ENCODE data around the gene SARS2. TPM values are rescaled to one million over a fixed set of nuclear protein-coding genes. Genes with fewer than 3 reads are reported as not detected.
A peak's percentile ranks its signal among the peaks of the same experiment; 100 is the strongest.
"Not testable (repeated sequence)": the region's sequence is repeated elsewhere in the genome, so short reads cannot be mapped to it uniquely, and the experiment has no call there.

SARS2 gene
- total RNA-seq, 1 donor from 2014 or later = 45.8 TPM

DNA sequence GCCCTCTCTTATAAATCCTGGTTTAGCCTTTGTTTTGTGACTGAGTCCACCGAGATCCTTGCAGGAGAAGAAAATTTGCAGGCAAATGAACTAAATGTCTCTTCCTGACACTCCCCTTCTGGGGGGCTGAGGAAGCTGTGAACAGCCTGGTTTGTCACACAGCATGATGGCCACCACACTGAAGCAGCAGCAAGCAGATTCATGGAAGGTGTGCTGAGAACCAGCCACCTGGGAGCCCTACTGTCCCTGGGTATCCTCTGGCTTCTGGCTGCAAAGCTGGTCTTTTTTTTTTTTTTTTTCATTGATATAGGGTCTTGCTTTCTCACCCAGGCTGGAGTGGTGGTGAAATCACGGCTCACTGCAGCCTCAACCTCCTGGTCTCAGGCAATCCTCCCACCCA is 11.4 kb upstream of the SARS2 start:
- no peak overlapping the region for H3K9ac ChIP-seq
- H3K27ac ChIP-seq = no peak overlapping the region
- no peaks in the 10 kb centered on the region for H3K9me3 ChIP-seq (ENCODE audit: low read depth)
- H2AFZ ChIP-seq (replicated peaks) = no peak overlapping the region
- H3K27ac Mint-ChIP-seq = no peak overlapping the region
- H3K79me2 ChIP-seq (ENCODE audit: low read depth) = no peaks in the 10 kb centered on the region
- no peaks in the 10 kb centered on the region for H3K27me3 ChIP-seq
- no peak for TF ChIP-seq EZH2phosphoT487 (IDR thresholded peaks at IDR 0.05)
- TF ChIP-seq EZH2 (IDR thresholded peaks at IDR 0.05) = no peak
- TF ChIP-seq, protein P1, sequence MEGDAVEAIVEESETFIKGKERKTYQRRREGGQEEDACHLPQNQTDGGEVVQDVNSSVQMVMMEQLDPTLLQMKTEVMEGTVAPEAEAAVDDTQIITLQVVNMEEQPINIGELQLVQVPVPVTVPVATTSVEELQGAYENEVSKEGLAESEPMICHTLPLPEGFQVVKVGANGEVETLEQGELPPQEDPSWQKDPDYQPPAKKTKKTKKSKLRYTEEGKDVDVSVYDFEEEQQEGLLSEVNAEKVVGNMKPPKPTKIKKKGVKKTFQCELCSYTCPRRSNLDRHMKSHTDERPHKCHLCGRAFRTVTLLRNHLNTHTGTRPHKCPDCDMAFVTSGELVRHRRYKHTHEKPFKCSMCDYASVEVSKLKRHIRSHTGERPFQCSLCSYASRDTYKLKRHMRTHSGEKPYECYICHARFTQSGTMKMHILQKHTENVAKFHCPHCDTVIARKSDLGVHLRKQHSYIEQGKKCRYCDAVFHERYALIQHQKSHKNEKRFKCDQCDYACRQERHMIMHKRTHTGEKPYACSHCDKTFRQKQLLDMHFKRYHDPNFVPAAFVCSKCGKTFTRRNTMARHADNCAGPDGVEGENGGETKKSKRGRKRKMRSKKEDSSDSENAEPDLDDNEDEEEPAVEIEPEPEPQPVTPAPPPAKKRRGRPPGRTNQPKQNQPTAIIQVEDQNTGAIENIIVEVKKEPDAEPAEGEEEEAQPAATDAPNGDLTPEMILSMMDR (IDR thresholded peaks at IDR 0.05) = no peak
- no peak overlapping the region for H3K4me3 ChIP-seq
- H3F3A ChIP-seq (ENCODE audit: low read depth) = peaks cover 3% of the 10 kb centered on the region
- H3K4me1 Mint-ChIP-seq = peaks cover 13% of the 10 kb centered on the region
- H3K4me3 Mint-ChIP-seq = no peak overlapping the region
- peaks cover 9% of the 10 kb centered on the region for H3K27me3 Mint-ChIP-seq (ENCODE audit: insufficient read depth, low read depth)
- H3K36me3 ChIP-seq = no peaks in the 10 kb centered on the region
- peaks cover 9% of the 10 kb centered on the region for H3K36me3 Mint-ChIP-seq
- no peak overlapping the region for H3K4me2 ChIP-seq
- H4K20me1 ChIP-seq (ENCODE audit: low read depth) = no peaks in the 10 kb centered on the region
- H3K4me1 ChIP-seq = peaks cover 15% of the 10 kb centered on the region
- DNase-seq (ENCODE audit: low spot score) = no peak
- H3K9me3 Mint-ChIP-seq = no peaks in the 10 kb centered on the region

DNA sequence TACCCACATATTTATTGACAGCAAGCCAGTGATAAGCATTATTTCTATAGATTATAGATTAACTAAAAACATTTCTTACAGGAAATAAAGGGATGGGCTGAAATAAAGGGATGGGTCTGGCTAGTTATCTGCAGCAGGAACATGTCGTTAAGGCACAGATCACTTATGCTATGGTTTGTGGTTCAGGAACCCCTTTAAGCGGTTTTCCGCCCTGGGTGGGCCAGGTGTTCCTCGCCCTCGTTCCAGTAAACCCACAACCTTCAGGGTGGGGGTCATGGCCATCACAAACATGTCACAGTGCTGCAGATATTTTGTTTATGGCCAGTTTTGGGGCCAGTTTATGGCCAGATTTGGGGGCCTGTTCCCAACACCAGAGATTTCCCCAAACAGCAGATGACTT is 10.9 kb upstream of the SARS2 start:
- not testable (repeated sequence) for H3K36me3 Mint-ChIP-seq; H2AFZ ChIP-seq (replicated peaks); H3K9me3 Mint-ChIP-seq; H3K4me3 Mint-ChIP-seq; H3K36me3 ChIP-seq; H3K27ac ChIP-seq; H3K9ac ChIP-seq; H3F3A ChIP-seq (ENCODE audit: low read depth); H3K4me2 ChIP-seq; H3K27ac Mint-ChIP-seq; H3K79me2 ChIP-seq (ENCODE audit: low read depth); H3K4me3 ChIP-seq; H4K20me1 ChIP-seq (ENCODE audit: low read depth); H3K27me3 ChIP-seq; H3K9me3 ChIP-seq (ENCODE audit: low read depth); DNase-seq (ENCODE audit: low spot score); H3K27me3 Mint-ChIP-seq (ENCODE audit: insufficient read depth, low read depth)
- H3K4me1 Mint-ChIP-seq = peaks cover 13% of the 10 kb centered on the region
- H3K4me1 ChIP-seq = peaks cover 15% of the 10 kb centered on the region

DNA sequence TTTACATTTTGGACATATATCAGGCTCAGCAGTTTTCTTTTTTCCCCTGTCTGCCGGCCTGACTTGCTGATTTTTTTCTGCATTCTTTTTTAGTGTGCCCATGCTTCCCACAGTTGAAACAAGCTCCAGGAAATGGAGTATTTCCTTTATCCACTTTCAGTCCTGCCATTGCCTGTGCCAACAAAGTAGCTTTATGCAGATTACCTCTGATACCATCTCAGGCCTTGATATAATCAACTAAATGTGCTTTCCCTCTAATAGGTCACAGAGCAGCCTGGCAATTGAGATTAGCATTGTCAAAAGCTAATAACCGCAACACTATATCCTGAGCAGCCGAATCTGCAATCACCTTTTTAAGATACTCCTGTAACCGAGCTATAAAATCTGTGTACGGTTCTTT is 9.4 kb upstream of the SARS2 start:
- H3K9me3 Mint-ChIP-seq = no peaks in the 10 kb centered on the region
- H3K4me3 Mint-ChIP-seq = no peak overlapping the region
- Histone ChIP-seq H2AFZ (replicated peaks) (no peak overlapping the region), H3K9ac (no peak overlapping the region), H3K36me3 (no peaks in the 10 kb centered on the region), H4K20me1 (ENCODE audit: low read depth) (no peaks in the 10 kb centered on the region), H3K27me3 (no peaks in the 10 kb centered on the region), H3K27ac (no peak overlapping the region), H3K9me3 (ENCODE audit: low read depth) (no peaks in the 10 kb centered on the region), H3F3A (ENCODE audit: low read depth) (peaks cover 3% of the 10 kb centered on the region), H3K4me3 (no peak overlapping the region), H3K4me2 (peak overlapping the region; percentile 13), H3K4me1 (peaks cover 15% of the 10 kb centered on the region), H3K79me2 (ENCODE audit: low read depth) (no peaks in the 10 kb centered on the region)
- H3K4me1 Mint-ChIP-seq = peaks cover 13% of the 10 kb centered on the region
- peaks cover 18% of the 10 kb centered on the region for H3K36me3 Mint-ChIP-seq
- TF ChIP-seq EZH2 (IDR thresholded peaks at IDR 0.05) = no peak
- TF ChIP-seq EZH2phosphoT487 (IDR thresholded peaks at IDR 0.05) = no peak
- DNase-seq (ENCODE audit: low spot score) = no peak
- peaks cover 7% of the 10 kb centered on the region for H3K27me3 Mint-ChIP-seq (ENCODE audit: insufficient read depth, low read depth)
- no peak overlapping the region for H3K27ac Mint-ChIP-seq

DNA sequence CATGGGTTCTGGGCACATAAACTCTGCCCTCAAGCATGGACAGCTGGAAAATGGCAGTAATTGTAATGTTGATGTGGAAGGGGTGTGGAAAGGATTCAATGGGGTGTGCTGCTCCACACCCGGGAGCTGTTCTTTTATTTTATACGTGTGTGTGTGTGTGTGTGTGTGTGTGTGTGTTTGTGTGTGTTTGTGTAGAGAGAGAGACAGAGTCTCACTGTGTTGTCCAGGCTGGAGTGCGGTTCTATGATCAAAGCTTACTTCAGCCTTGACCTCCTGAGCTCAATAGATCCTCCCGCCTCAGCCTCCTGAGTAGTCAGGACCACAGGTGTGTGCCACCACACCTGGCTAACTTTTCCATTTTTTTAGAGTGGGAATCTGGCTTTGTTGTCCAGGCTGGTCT is 3.0 kb upstream of the SARS2 start:
- DNase-seq (ENCODE audit: low spot score) = no peak
- H3K9ac ChIP-seq = no peak overlapping the region
- no peaks in the 10 kb centered on the region for H3K9me3 ChIP-seq (ENCODE audit: low read depth)
- no peaks in the 10 kb centered on the region for H3K36me3 ChIP-seq
- no peaks in the 10 kb centered on the region for H3K27me3 ChIP-seq
- H3K4me1 ChIP-seq = peaks cover 10% of the 10 kb centered on the region
- peaks cover 18% of the 10 kb centered on the region for H3K36me3 Mint-ChIP-seq
- peaks cover 33% of the 10 kb centered on the region for H3K79me2 ChIP-seq (ENCODE audit: low read depth)
- no peak overlapping the region for H3K4me3 ChIP-seq
- H3K4me2 ChIP-seq = no peak overlapping the region
- peaks cover 6% of the 10 kb centered on the region for H3K9me3 Mint-ChIP-seq
- no peak overlapping the region for H2AFZ ChIP-seq (replicated peaks)
- H3K27ac ChIP-seq = no peak overlapping the region
- no peaks in the 10 kb centered on the region for H3F3A ChIP-seq (ENCODE audit: low read depth)
- no peak overlapping the region for H3K4me3 Mint-ChIP-seq
- TF ChIP-seq, protein P1 (IDR thresholded peaks at IDR 0.05) = no peak
- TF ChIP-seq EZH2 (IDR thresholded peaks at IDR 0.05) = no peak
- no peak for TF ChIP-seq EZH2phosphoT487 (IDR thresholded peaks at IDR 0.05)
- no peaks in the 10 kb centered on the region for H4K20me1 ChIP-seq (ENCODE audit: low read depth)
- peaks cover 2% of the 10 kb centered on the region for H3K27me3 Mint-ChIP-seq (ENCODE audit: insufficient read depth, low read depth)
- H3K27ac Mint-ChIP-seq = no peak overlapping the region
- H3K4me1 Mint-ChIP-seq = peaks cover 19% of the 10 kb centered on the region
